Breast epithelium (tissue), 3 donors: ENCODE data around the gene FAM98B.

Experiments
- CTCF ChIP-seq, 3 donors: fragments of 450-650 bp; IDR thresholded peaks; one replicate each; pipeline ENCODE4 v1.5.1; 2016 to 2017; ENCODE audit warnings: antibody characterized with exemption in 3 of 3, mild to moderate bottlenecking in 3 of 3, moderate library complexity in 3 of 3
- POLR2A ChIP-seq: fragments of 450-650 bp; IDR thresholded peaks from one replicate; pipeline ENCODE4 v1.6.1; 2016; ENCODE audit warnings: antibody characterized with exemption, mild to moderate bottlenecking, moderate library complexity
- POLR2AphosphoS5 ChIP-seq, 3 donors: sonication (generic); formaldehyde crosslinking; IDR thresholded peaks; one replicate each; pipeline ENCODE4 v1.6.1; 2017; ENCODE audit warnings: antibody characterized with exemption in 3 of 3

GRCh38 chr15:38464675-38465074, 10.7 kb downstream of the FAM98B start:
- TF ChIP-seq CTCF (IDR thresholded peaks at IDR 0.05) = no peak
- TF ChIP-seq POLR2AphosphoS5 (IDR thresholded peaks at IDR 0.05) = no peak
- TF ChIP-seq POLR2A = no peak
